ENCODE measurements around the gene SULT1E1. TPM values are rescaled to one million over a fixed set of nuclear protein-coding genes. Genes with fewer than 3 reads are reported as not detected.
"Not testable (repeated sequence)": the region's sequence is repeated elsewhere in the genome, so short reads cannot be mapped to it uniquely, and the experiment has no call there.

Gene SULT1E1
- total RNA-seq, 1 donor from 2014 or later: not detected

GRCh38 chr4:69843932-69844331, 16.0 kb downstream of the SULT1E1 start:
- DNase-seq (ENCODE audit: low spot score): no peak

GRCh38 chr4:69843301-69843700, 16.6 kb downstream of the SULT1E1 start:
- no peak for DNase-seq (ENCODE audit: low spot score)

DNA sequence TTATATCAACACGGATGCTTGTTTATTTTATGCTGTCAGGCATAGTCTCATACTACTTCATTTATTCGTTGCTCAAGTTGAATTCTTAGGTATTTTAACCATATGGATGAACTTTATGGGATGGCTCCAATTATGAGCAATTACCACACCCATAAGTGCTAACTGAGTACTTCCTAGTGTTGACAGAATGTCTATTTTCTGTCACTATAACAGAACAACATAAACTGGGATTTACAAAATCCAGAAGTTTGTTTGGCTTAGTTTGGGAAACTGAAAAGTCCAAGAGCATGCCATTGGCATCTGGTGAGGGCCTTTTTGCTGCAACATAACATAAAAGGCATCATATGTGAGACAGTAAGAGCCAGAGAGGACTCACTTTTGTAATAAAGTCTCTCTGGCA, 21.0 kb downstream of the SULT1E1 start:
- DNase-seq (ENCODE audit: low spot score): no peak

- DNase-seq (ENCODE audit: low spot score): no peak
These were observed 23.7 kb downstream of the SULT1E1 start for GRCh38 chr4:69836287-69836686.

DNA sequence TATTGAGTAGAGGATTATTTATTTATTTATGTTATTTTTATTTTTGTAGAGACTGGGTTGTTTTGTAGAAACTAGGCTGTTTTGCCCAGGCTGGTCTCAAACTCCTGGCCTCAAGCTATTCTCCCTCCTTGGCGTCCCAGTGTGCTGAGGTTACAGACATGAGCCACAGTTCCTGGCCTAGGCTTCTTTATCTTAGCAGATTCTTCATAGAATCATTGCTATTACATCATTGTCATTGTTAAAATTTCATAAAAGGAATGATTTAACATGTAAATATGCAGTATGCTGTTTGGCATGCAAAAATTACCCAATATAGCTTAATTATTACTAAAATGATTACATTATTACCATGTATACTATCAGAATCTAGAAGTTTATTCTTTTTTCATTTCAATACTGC, 24.2 kb downstream of the SULT1E1 start:
- DNase-seq (ENCODE audit: low spot score): no peak

DNA sequence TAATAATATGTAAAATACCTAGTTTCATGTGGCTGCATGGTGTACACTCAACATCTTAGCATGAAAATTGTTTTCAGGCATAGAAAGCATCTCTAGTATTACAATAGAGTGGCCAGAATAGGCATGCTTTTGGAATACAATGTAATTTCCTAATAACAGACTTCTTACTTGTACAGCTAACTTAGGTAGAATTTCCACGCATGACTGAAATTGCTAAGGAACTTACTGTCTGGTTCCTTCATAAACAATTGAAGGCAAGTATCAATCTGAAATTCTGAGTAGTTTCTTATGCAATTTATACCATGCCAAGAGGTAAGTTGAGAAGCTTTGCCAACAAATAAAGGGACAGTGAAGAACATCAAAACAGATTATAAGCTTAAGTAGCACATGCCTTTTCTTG, 26.7 kb downstream of the SULT1E1 start:
- DNase-seq (ENCODE audit: low spot score): no peak

DNA sequence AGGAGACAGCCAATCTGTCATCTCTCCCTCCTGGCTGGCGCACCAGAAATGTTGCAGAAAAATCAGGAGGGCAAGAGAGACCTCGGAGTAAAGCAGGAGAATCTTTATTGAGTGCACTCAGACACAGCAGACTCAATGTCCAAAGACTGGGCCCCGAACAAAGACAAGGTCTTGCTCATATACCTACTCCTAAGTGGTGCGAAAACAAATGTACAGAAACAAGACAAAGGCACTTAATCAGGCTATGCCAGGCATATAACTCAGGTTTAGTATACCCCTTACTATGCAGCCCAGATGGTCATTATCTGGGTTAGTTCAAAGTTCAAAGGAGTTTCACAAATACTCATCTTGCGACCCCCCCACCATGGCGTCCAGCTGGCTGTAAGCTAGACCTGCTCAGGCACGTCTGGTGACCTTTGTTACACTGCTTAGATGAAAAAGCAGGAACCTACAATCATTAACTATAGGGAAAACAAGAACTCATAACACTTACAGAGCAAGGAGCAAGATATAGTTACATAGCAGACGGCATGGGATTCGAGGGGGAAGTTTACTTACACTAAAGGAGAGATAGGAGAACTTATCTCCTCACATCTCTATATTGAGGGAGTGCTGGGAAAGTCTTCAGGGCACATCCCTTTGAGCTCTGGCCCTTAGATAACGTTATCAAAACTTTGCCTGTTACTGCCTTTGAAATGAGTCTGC, 27.5 kb downstream of the SULT1E1 start:
- DNase-seq (ENCODE audit: low spot score): no peak

DNA sequence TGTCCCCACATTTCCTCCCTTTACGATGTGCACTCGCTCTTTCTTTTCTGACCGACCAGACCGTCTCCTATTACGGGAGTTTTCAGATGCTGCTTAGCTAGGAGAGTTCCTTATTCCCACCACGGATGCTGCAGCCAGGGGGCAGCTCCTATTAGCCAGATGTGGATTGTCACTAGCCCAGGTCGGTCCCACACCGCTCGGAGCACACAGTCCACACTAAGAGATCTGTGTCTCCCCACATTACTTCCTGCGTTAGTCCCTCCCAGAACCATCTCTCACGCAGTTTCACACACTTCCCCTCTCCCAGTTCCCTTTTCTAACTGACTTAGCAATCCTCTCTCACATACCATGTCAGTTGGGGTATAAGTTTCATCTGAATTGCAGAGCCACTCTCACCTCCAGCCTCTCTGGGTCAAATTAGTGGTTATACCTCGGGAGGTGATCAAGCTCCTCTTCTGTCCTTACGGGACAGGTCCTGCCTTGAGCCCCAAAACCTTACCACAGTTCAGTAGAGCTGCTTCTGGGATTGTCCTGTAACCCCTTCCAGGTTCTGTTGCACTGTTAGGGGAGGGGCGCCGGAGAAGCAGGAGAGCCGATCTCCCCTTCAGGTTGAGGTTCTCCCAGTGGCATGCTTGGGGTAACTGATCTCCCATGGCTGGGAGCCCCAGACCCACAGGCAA, 28.2 kb downstream of the SULT1E1 start:
- no peak for DNase-seq (ENCODE audit: low spot score)

- no peak for DNase-seq (ENCODE audit: low spot score)
These were observed 28.7 kb downstream of the SULT1E1 start for GRCh38 chr4:69831270-69831627.

DNA sequence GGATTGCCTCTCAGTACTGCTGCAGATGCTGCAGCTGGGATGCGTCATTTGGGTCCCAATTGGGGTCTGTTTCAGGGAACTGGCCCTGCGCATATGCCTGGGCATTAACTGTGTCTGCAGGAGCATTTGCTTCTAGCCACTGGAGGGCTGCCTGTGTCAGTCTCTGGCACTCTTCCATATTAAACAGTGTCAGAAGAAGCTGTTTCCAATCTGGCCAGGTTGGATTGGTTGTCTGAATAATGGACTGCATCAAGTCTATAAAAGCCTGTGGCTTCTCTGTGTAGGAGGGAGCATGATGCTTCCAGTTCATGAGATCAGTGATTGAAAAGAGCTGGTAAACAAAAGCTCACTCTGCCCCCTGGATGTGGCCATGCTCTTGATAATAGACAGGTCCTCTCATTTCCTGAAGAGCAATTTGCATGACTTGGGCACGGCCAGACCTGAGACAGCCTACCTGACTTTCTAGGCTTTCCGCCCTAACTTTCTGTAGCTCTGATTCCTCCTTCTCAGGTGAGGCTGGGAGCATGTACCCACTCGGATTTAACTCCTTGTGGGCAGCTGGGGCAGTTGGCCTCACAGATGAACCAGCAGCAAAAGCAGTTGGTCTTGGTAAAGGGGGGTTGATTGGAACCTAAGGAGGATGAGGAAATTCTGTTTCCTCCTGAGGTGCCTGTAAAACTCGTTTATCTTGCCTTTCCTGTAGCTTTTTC, 29.2 kb downstream of the SULT1E1 start:
- no peak for DNase-seq (ENCODE audit: low spot score)

DNA sequence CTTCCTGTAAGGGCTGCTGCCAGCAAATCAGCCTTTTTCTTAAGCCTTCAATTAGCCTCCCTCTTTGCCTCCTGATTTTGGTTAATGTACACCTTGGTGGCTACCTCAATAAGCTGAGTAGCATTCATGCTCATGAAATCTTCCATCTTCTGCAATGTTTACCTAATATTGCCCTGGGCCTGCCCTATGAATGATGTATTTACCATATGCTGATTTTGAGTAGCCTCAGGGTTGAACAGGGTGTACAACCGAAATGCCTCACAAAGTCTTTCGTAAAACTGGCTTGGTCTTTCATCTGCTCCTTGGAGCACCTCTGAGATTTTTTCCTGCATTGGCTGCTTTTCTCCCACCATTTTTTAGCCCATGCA, 29.8 kb downstream of the SULT1E1 start:
- no peak for DNase-seq (ENCODE audit: low spot score)

DNA sequence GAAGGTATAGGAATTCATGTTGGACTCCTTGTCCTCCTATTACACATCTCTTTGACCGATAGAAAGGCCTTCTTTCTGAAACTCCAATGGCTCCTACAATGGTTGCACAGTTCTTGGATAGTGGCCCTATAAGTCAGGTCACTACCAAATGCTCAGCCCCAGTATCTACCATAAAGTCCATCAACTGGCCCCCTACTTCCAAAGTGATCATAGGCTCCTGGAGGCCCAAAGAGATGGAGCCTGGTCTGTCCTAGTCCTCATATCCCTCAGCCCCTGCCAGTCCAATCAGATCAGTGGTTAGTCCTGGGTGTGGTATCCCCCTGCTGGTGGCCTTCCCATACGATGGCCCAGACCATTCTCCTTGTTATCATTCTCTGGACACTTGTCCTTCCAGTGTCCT, 30.3 kb downstream of the SULT1E1 start:
- DNase-seq (ENCODE audit: low spot score): no peak

DNA sequence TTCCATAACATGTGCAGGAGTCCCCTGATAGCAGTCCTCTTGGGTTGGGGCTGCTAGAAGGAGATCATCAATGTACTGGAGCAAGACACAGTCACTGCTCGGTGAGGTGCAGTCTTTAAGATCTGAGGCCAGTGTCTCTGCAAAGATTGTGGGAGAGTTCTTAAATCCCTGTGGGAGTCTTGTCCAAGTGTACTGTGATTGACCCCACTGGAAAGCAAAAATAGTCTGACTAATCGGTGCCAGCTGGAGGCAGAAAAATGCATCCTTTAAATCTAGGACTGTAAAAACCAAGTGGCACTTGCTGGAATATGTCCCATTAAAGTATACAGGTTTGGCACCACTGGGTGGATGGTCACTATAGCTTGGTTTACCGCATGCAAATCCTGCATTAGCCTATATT, 31.1 kb downstream of the SULT1E1 start:
- no peak for DNase-seq (ENCODE audit: low spot score)

DNA sequence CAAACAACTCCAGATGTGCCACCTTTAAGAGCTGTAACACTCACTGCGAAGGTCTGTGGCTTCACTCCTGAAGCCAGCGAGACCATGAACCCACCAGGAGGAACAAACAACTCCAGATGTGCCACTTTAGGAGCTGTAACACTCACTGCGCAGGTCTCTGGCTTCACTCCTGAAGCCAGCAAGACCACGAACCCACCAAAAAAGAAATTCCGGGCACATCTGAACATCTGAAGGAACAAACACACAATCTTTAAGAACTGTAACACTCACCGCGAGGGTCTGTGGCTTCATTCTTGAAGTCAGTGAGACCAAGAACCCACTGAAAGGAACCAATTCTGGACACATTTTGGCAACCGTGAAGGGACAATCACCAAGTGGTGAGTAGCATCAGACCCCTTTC, 34.9 kb downstream of the SULT1E1 start:
- not testable (repeated sequence) for DNase-seq (ENCODE audit: low spot score)

DNA sequence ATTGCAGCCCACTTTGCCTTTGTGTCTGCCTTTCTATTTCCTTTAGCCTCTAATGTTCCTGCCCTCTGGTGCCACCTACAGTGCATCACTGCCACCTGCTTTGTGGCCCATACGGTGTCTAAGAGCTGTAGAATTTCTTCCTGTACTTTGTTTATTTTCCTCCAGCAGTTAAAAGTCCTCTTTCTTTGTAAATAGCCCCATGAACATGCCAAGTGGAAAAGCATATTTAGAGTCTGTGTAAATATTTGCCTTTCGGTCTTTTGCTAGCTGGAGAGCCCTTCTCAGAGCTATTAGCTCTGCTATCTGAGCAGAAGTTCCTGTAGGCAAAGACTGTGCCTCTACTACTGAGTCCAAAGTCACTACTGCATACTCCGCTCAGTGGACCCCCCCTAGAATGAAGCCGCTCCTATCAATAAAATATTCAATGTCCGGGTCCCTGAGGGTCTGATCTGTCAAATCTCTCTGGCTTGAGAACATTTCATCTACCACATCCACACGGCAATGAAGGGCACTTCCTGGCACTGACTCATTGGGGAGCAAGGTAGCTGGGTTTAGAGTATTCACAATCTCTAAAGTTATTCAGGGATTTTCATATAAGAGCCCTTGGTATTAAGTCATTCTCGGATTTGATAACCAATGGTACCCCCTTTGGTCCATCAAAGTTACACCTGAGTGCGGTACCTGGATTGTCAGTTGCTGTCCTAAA, 36.3 kb downstream of the SULT1E1 start:
- DNase-seq (ENCODE audit: low spot score): no peak

GRCh38 chr4:69823048-69823447, 36.9 kb downstream of the SULT1E1 start:
- no peak for DNase-seq (ENCODE audit: low spot score)

DNA sequence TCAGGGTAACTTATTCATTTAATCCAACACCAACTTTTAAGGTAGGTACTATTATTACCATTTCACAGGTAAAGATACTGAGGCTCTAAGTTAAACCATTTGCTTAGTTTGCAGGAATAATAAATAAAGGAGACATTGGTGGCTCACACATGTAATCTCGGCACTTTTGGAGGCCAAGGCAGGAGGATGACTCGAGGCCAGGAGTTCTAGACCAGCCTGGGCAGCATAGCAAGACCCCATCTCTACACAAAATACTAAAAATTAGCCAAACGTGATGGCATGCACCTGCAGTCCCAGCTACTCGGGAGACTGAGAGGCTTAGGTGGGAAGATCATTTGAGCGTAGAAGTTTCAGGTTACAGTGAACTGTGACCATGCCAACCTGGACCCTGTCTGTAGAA, 37.7 kb downstream of the SULT1E1 start:
- no peak for DNase-seq (ENCODE audit: low spot score)

- DNase-seq (ENCODE audit: low spot score): no peak
These were observed 41.8 kb downstream of the SULT1E1 start for GRCh38 chr4:69818060-69818639.

DNA sequence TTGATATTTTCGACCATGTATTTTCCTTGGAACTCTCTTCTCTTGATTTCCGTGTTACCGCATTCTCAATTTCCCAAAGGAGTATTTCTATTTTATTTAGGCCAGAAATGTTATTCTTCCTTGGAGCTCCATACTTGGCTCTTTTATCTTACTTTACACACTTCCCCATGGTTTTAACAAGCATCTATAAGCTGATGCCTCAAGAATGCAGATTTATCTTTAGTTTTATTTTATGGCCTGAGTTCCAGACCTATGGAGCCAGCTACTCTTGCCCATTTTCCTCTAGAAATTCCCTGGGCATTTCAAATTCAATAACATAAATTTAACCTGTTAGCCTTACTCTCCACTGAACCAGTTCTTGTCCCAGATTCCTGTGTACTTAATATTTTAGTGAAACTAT, 43.7 kb downstream of the SULT1E1 start:
- DNase-seq (ENCODE audit: low spot score): no peak

DNA sequence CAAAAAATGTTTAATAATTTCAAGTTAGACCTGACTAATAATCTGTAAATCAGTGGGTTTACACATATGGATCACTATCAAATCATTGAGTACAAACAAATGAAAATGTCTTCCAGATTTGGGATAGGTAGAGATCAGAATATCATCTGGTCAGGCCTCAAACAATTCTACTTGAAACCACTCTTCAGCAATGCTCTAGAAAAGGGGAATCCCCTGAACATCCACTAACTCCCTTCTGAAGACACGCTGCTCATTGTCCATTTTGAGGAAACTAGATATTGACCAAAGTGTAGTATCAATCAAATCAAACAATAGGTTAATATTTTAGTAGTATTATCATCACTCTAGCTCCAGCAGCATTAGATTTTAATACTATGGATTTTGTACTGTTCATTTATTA, 46.3 kb downstream of the SULT1E1 start:
- DNase-seq (ENCODE audit: low spot score): no peak

GRCh38 chr4:69811166-69811565, 48.8 kb downstream of the SULT1E1 start:
- DNase-seq (ENCODE audit: low spot score): no peak

DNA sequence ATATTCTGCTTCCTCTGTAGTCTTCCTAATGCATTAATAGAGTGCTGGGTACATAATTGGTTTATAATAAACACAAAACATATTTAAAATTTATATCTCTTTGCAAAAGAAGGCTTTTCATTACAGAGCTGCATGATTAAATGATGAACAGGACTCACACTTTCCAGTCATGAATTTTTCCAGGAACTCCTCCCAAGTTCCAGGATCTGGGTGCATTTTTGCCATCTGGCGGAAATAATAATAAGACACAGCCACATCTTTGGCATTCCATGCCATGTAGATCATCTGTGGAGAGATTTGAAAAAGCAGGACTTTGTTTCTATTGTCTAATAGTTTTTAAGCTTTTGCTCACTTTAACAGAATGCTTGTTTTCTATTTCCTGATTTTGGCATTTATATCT, 59.3 kb downstream of the SULT1E1 start:
- no peak for DNase-seq (ENCODE audit: low spot score)
